Uterus (tissue), 2 donors: ENCODE data around the gene OTOP3.

Experiments
- CTCF ChIP-seq, 4 experiments: fragments of 200-600 bp in 2 of 4; fragments of 450-650 bp in 2 of 4; sonication (generic) in 2 of 4; IDR thresholded peaks; one replicate each; pipeline ENCODE4 v1.5.1; 2016 to 2019; ENCODE audit warnings: antibody characterized with exemption in 4 of 4, mild to moderate bottlenecking in 2 of 4, moderate library complexity in 1 of 4
- POLR2A ChIP-seq, 2 donors: fragments of 450-650 bp; IDR thresholded peaks; one replicate each; pipeline ENCODE4 v1.6.1; 2016; ENCODE audit warnings: antibody characterized with exemption in 2 of 2, mild to moderate bottlenecking in 1 of 2, moderate library complexity in 1 of 2

- no peak for TF ChIP-seq CTCF (IDR thresholded peaks at IDR 0.05)
- no peak for TF ChIP-seq POLR2A (IDR thresholded peaks at IDR 0.05)
These were observed 37.3 kb downstream of the OTOP3 start for GRCh38 chr17:74972973-74973328.
